HL-60/S4 treated with phorbol 12-myristate 13-acetate at 8.2 ng/mL for 4 days and 3 days (cell line): ENCODE results near the gene TNN.
"Not testable (repeated sequence)": the region's sequence is repeated elsewhere in the genome, so short reads cannot be mapped to it uniquely, and the experiment has no call there.

Experiments used
- in situ Hi-C: fragments of 300-500 bp; cut with MboI; formaldehyde crosslinking; loops from 2 replicates; pipeline ENCODE4 v1.15.0; 2022; ENCODE audit warnings: low sequenced_read_pairs

The TNN gene

GRCh38 chr1:175067362-175068106, at the start of gene TNN:
Gene TNN (plus strand): TSS chr1:175067833. CDS start chr1:175077419, 9,586 bp downstream.
- in situ Hi-C loops = no loop called here

- in situ Hi-C loops = no loop called here
Measured at GRCh38 chr1:175019524-175019923, 48.1 kb upstream of the TNN start.

- in situ Hi-C loops = no loop called here
Measured at GRCh38 chr1:175023043-175023921, 44.4 kb upstream of the TNN start, which contains the start of gene MRPS14. Gene MRPS14 (minus strand): TSS chr1:175023425. CDS start chr1:175023408, 17 bp downstream.

GRCh38 chr1:175023922-175024242, 43.8 kb upstream of the TNN start:
- in situ Hi-C loops = not testable (repeated sequence)

- in situ Hi-C loops = no loop called here
Measured at GRCh38 chr1:175024773-175025172, 42.9 kb upstream of the TNN start.

- in situ Hi-C loops = no loop called here
Measured at GRCh38 chr1:175033953-175034352, 33.7 kb upstream of the TNN start.

GRCh38 chr1:175034775-175035174, 32.9 kb upstream of the TNN start:
- in situ Hi-C loops = no loop called here

- in situ Hi-C loops = no loop called here
Measured at GRCh38 chr1:175035865-175036264, 31.8 kb upstream of the TNN start.

GRCh38 chr1:175036476-175036875, 31.2 kb upstream of the TNN start:
- in situ Hi-C loops = no loop called here

- in situ Hi-C loops = no loop called here
Measured at GRCh38 chr1:175037416-175037815, 30.2 kb upstream of the TNN start.

GRCh38 chr1:175040324-175040879, 27.2 kb upstream of the TNN start:
- in situ Hi-C loops = no loop called here

GRCh38 chr1:175042650-175043049, 25.0 kb upstream of the TNN start:
- in situ Hi-C loops = no loop called here

- in situ Hi-C loops = no loop called here
Measured at GRCh38 chr1:175043824-175044223, 23.8 kb upstream of the TNN start.

- in situ Hi-C loops = not testable (repeated sequence)
Measured at GRCh38 chr1:175044591-175044990, 23.0 kb upstream of the TNN start.

GRCh38 chr1:175045097-175045496, 22.5 kb upstream of the TNN start:
- in situ Hi-C loops = no loop called here

- in situ Hi-C loops = no loop called here
Measured at GRCh38 chr1:175045519-175045918, 22.1 kb upstream of the TNN start.

- in situ Hi-C loops = no loop called here
Measured at GRCh38 chr1:175050992-175051391, 16.6 kb upstream of the TNN start.

GRCh38 chr1:175054736-175055135, 12.9 kb upstream of the TNN start:
- in situ Hi-C loops = no loop called here

- in situ Hi-C loops = no loop called here
Measured at GRCh38 chr1:175062339-175062738, 5.3 kb upstream of the TNN start.

GRCh38 chr1:175062858-175063257, 4.8 kb upstream of the TNN start:
- in situ Hi-C loops = no loop called here

GRCh38 chr1:175070818-175071217, 3.2 kb downstream of the TNN start:
- in situ Hi-C loops = no loop called here
